Loucy (cell line): ENCODE measurements around the gene GAGE13.
"Not testable (repeated sequence)": the region's sequence is repeated elsewhere in the genome, so short reads cannot be mapped to it uniquely, and the experiment has no call there.

Experiments used
- H2AFZ ChIP-seq: fragments of 200-600 bp; sonication (generic); 2 replicates; pipeline ENCODE4 v1.6.0; 2016; ENCODE audit warnings: antibody characterized with exemption, mild to moderate bottlenecking, low read length, moderate library complexity
- H3F3A ChIP-seq: fragments of 200-600 bp; 2 replicates; pipeline ENCODE4 v1.6.0; 2016; ENCODE audit warnings: antibody characterized with exemption, low read depth, mild to moderate bottlenecking
- H3K27me3 ChIP-seq: fragments of 200-600 bp; sonication (generic); 2 replicates; pipeline ENCODE4 v1.6.1; 2014; ENCODE audit warnings: low read length, mild to moderate bottlenecking; ENCODE audit not compliant: insufficient read depth, poor library complexity, severe bottlenecking
- H3K36me3 ChIP-seq: fragments of 200-600 bp; sonication (generic); 2 replicates; pipeline ENCODE4 v1.6.1; 2016; ENCODE audit warnings: low read length; ENCODE audit not compliant: insufficient read depth
- H3K4me1 ChIP-seq: fragments of 200-600 bp; sonication (generic); 2 replicates; pipeline ENCODE4 v1.5.1; 2014; ENCODE audit warnings: low read length, mild to moderate bottlenecking; ENCODE audit not compliant: insufficient read depth, poor library complexity, severe bottlenecking
- H3K4me2 ChIP-seq: fragments of 200-600 bp; sonication (generic); 2 replicates; pipeline ENCODE4 v1.6.0; 2014; ENCODE audit warnings: antibody characterized with exemption, low read length, low read depth, mild to moderate bottlenecking; ENCODE audit not compliant: poor library complexity, severe bottlenecking
- H3K4me3 ChIP-seq: fragments of 200-600 bp; sonication (generic); 2 replicates; pipeline ENCODE4 v1.5.1; 2014; ENCODE audit warnings: low read length, mild to moderate bottlenecking, mixed read lengths; ENCODE audit not compliant: poor library complexity, severe bottlenecking
- H3K79me2 ChIP-seq: fragments of 200-600 bp; sonication (generic); 2 replicates; pipeline ENCODE4 v1.6.1; 2014; ENCODE audit warnings: low read length; ENCODE audit not compliant: insufficient read depth
- H3K9ac ChIP-seq: fragments of 200-600 bp; sonication (generic); 2 replicates; pipeline ENCODE4 v1.6.0; 2014; ENCODE audit warnings: mild to moderate bottlenecking, low read depth, low read length, moderate library complexity; ENCODE audit not compliant: poor library complexity, severe bottlenecking
- H3K9me2 ChIP-seq: fragments of 200-600 bp; sonication (generic); replicated peaks from 2 replicates; pipeline ENCODE4 v1.6.1; 2016; ENCODE audit warnings: low read depth, low read length, mixed read lengths
- H3K9me3 ChIP-seq: fragments of 200-600 bp; sonication (generic); 2 replicates; pipeline ENCODE4 v1.6.1; 2014; ENCODE audit warnings: mild to moderate bottlenecking, antibody characterized with exemption, low read length, low read depth; ENCODE audit not compliant: insufficient read depth
- H4K20me1 ChIP-seq: fragments of 200-600 bp; sonication (generic); 2 replicates; pipeline ENCODE4 v1.6.0; 2014; ENCODE audit warnings: antibody characterized with exemption, low read length, mild to moderate bottlenecking; ENCODE audit not compliant: insufficient read depth, poor library complexity, severe bottlenecking
- CTCF ChIP-seq: fragments of 200-600 bp; sonication (generic); conservative IDR thresholded peaks from 2 replicates; pipeline ENCODE4 v1.5.1; 2014; ENCODE audit warnings: mild to moderate bottlenecking, antibody characterized with exemption, low read length
- EZH2phosphoT487 ChIP-seq: fragments of 200-600 bp; IDR thresholded peaks from 2 replicates; pipeline ENCODE4 v1.6.1; 2018; ENCODE audit warnings: antibody characterized with exemption, mild to moderate bottlenecking, moderate library complexity, borderline replicate concordance

Gene GAGE13

GRCh38 chrX:49316085-49316484 is 15.3 kb upstream of the GAGE13 start:
- H2AFZ ChIP-seq = no peak overlapping the region
- no peaks in the 10 kb centered on the region for H3K79me2 ChIP-seq
- no peaks in the 10 kb centered on the region for H3K9me3 ChIP-seq
- no peaks in the 10 kb centered on the region for H3K4me1 ChIP-seq
- H3K4me2 ChIP-seq = no peak overlapping the region
- H3K9me2 ChIP-seq = no peaks in the 10 kb centered on the region
- no peaks in the 10 kb centered on the region for H3K36me3 ChIP-seq
- no peaks in the 10 kb centered on the region for H4K20me1 ChIP-seq
- no peak overlapping the region for H3K4me3 ChIP-seq
- H3K9ac ChIP-seq = no peak overlapping the region
- no peaks in the 10 kb centered on the region for H3K27me3 ChIP-seq
- H3F3A ChIP-seq = no peaks in the 10 kb centered on the region
- TF ChIP-seq EZH2phosphoT487 = no peak
- TF ChIP-seq CTCF = no peak

- not testable (repeated sequence) for H3K4me3 ChIP-seq, H3F3A ChIP-seq, H3K9ac ChIP-seq, H2AFZ ChIP-seq, H3K27me3 ChIP-seq, H3K9me2 ChIP-seq, H3K79me2 ChIP-seq, H3K4me1 ChIP-seq, H3K9me3 ChIP-seq, H3K36me3 ChIP-seq, H4K20me1 ChIP-seq, H3K4me2 ChIP-seq
Measured at GRCh38 chrX:49321737-49322136, 9.6 kb upstream of the GAGE13 start, which contains the start of gene GAGE12J. Gene GAGE12J (plus strand): TSS chrX:49322037. CDS start chrX:49323194, 1,157 bp downstream.

GRCh38 chrX:49322266-49322665 is 9.1 kb upstream of the GAGE13 start:
- not testable (repeated sequence) for H3K4me3 ChIP-seq, H3K27me3 ChIP-seq, H3K9me3 ChIP-seq, H3F3A ChIP-seq, H3K9ac ChIP-seq, H2AFZ ChIP-seq, H3K36me3 ChIP-seq, H3K4me1 ChIP-seq, H3K9me2 ChIP-seq, H4K20me1 ChIP-seq, H3K79me2 ChIP-seq, H3K4me2 ChIP-seq

DNA sequence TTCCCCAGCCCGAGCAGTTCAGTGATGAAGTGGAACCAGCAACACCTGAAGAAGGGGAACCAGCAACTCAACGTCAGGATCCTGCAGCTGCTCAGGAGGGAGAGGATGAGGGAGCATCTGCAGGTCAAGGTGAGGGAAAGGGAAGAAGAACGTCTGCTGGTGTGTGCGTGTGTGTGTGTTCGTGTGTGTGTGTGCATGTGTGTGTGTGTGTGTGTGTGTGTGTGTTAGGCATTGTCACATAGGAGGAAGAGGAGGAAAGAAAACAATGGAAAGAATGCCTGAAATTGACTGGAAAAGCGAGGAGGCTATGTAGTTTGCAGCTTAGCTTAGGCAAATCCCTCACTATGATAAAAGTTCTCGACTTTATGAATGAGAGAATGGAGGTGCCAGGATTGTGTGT is 7.6 kb upstream of the GAGE13 start:
- H4K20me1 ChIP-seq, H3K9ac ChIP-seq, H3F3A ChIP-seq, H3K9me2 ChIP-seq, H3K79me2 ChIP-seq, H3K4me3 ChIP-seq, H3K27me3 ChIP-seq, H3K36me3 ChIP-seq, H3K9me3 ChIP-seq, H3K4me2 ChIP-seq, H3K4me1 ChIP-seq, H2AFZ ChIP-seq: not testable (repeated sequence)

DNA sequence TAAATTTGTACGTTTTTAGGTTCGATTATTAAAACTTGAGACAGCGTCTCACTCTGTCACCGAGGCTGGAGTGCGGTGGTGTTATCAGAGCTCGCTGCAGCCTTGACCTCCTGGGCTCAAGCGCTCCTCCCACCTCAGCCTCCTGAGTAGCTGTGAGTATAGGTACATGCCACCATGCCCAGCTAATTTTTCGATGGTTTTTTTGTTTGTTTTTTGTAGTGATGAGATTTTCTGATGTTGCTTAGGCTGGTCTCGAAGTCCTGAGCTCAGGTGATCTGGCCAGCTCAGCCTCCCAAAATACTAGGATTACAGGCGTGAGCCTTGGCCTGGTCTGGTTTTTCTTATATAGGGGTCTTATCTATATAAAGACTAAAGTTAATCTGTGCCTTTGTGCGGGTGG is 961 bp upstream of the GAGE13 start:
- not testable (repeated sequence) for H2AFZ ChIP-seq, H3K9ac ChIP-seq, H3F3A ChIP-seq, H3K9me3 ChIP-seq, H3K4me3 ChIP-seq, H3K27me3 ChIP-seq, H3K4me1 ChIP-seq, H3K9me2 ChIP-seq, H3K36me3 ChIP-seq, H4K20me1 ChIP-seq, H3K4me2 ChIP-seq, H3K79me2 ChIP-seq

- H3K4me2 ChIP-seq, H2AFZ ChIP-seq, H3K27me3 ChIP-seq, H3K9me3 ChIP-seq, H3F3A ChIP-seq, H3K9me2 ChIP-seq, H3K4me3 ChIP-seq, H4K20me1 ChIP-seq, H3K9ac ChIP-seq, H3K4me1 ChIP-seq, H3K79me2 ChIP-seq, H3K36me3 ChIP-seq: not testable (repeated sequence)
Measured at GRCh38 chrX:49331841-49332240, 459 bp downstream of the GAGE13 start.

DNA sequence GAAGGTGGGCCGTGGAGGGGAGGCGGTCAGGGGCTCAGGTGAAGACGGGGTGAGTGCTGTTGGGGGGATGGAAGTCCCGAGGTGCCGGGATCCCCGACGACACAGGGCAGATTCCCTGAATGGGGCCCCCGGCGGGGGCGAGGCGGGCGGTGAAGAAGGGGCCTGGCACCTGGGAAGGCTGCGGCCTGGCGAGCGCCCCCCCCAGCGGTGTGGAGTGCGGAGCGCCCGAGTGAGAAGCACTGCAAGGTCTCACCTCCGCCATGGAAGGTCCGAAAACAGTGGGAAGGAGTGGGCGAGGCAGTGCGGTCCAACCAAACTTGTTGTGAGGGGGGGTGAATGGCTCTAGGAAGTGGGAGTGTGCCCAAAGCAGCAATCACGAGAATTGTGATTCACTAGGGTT is 10.1 kb downstream of the GAGE13 start:
- H3K9ac ChIP-seq, H3K36me3 ChIP-seq, H3K4me2 ChIP-seq, H3K4me3 ChIP-seq, H2AFZ ChIP-seq, H3F3A ChIP-seq, H3K27me3 ChIP-seq, H4K20me1 ChIP-seq, H3K79me2 ChIP-seq, H3K9me2 ChIP-seq, H3K4me1 ChIP-seq, H3K9me3 ChIP-seq: not testable (repeated sequence)
